ENCODE measurements around the gene SMIM44.
"Not testable (repeated sequence)": the region's sequence is repeated elsewhere in the genome, so short reads cannot be mapped to it uniquely, and the experiment has no call there.

SMIM44 gene

GRCh38 chr19:3517638-3518037, 34.4 kb upstream of the SMIM44 start:
- DNase-seq: no peak

GRCh38 chr19:3516675-3517207, 33.5 kb upstream of the SMIM44 start:
- peak; percentile 32 for DNase-seq

GRCh38 chr19:3515891-3516422, 32.7 kb upstream of the SMIM44 start:
- no peak for DNase-seq

GRCh38 chr19:3514930-3515329, 31.7 kb upstream of the SMIM44 start:
- DNase-seq: no peak

- DNase-seq: no peak
Observed at GRCh38 chr19:3513229-3514140, 30.2 kb upstream of the SMIM44 start.

GRCh38 chr19:3512562-3513228, 29.5 kb upstream of the SMIM44 start:
- no peak for DNase-seq

GRCh38 chr19:3511506-3512251, 28.4 kb upstream of the SMIM44 start:
- no peak for DNase-seq

GRCh38 chr19:3510727-3511126, 27.5 kb upstream of the SMIM44 start:
- no peak for DNase-seq

GRCh38 chr19:3509566-3509989, 26.3 kb upstream of the SMIM44 start:
- DNase-seq: no peak

- DNase-seq: no peak
Observed at GRCh38 chr19:3508771-3509535, 25.7 kb upstream of the SMIM44 start.

GRCh38 chr19:3508121-3508661, 24.9 kb upstream of the SMIM44 start:
- DNase-seq: not testable (repeated sequence)

- DNase-seq: no peak
Observed at GRCh38 chr19:3507371-3508120, 24.3 kb upstream of the SMIM44 start.

GRCh38 chr19:3506384-3507340, 23.4 kb upstream of the SMIM44 start:
- DNase-seq: peak; percentile 43

- peak; percentile 99 for DNase-seq
Observed at GRCh38 chr19:3505598-3506383, 22.6 kb upstream of the SMIM44 start, which contains the start of gene FZR1. Gene FZR1 (plus strand): TSS chr19:3506311. CDS start chr19:3522990, 16,679 bp downstream.

- DNase-seq: no peak
Observed at GRCh38 chr19:3504735-3505134, 21.5 kb upstream of the SMIM44 start.

GRCh38 chr19:3503036-3503572, 19.9 kb upstream of the SMIM44 start:
- peak; percentile 65 for DNase-seq

- no peak for DNase-seq
Observed at GRCh38 chr19:3501780-3502179, 18.5 kb upstream of the SMIM44 start.

- DNase-seq: peak; percentile 99
Observed at GRCh38 chr19:3500429-3501101, 17.3 kb upstream of the SMIM44 start, which contains the start of gene DOHH. Gene DOHH (minus strand): TSS chr19:3500674. CDS start chr19:3496814, 3,860 bp downstream.

Measured in hematopoietic multipotent progenitor cell treated with erythropoietin and hydrocortisone succinate and interleukin-3 and kit ligand, for 6 days (in vitro differentiated cells).